ENCODE measurements around the gene SNTG2.

DNA sequence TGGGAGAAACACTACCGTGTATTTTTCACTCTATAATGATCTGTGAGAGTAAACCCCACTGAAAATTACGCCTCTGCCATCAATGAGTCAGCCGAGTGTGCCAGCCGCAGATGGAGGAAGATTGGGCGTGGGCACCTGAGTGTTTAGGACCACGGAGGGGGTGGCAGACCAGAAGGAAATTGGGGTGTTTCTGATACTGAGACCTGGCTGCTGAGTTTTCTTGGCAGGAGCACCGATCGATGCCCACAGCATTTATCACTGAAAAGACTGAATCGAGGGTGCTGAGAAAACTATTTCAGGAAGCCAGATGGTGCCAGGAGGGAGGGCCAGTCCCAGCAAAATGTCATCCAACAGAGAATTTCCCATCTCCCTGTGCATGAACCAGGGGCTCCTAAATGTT, 370.7 kb downstream of the SNTG2 start:
- TF ChIP-seq FOXP1 (CRISPR knock-in tag; IDR thresholded peaks at IDR 0.05; ENCODE audit: borderline replicate concordance) (no peak), ATF6 (CRISPR knock-in tag; IDR thresholded peaks at IDR 0.05) (no peak), MAX (CRISPR knock-in tag; IDR thresholded peaks at IDR 0.05) (no peak), CTCF (IDR thresholded peaks at IDR 0.05) (no peak), NFATC4 (CRISPR knock-in tag; IDR thresholded peaks at IDR 0.05) (no peak), NR1H2 (CRISPR knock-in tag; IDR thresholded peaks at IDR 0.05) (no peak)
- TF ChIP-seq, protein P1, sequence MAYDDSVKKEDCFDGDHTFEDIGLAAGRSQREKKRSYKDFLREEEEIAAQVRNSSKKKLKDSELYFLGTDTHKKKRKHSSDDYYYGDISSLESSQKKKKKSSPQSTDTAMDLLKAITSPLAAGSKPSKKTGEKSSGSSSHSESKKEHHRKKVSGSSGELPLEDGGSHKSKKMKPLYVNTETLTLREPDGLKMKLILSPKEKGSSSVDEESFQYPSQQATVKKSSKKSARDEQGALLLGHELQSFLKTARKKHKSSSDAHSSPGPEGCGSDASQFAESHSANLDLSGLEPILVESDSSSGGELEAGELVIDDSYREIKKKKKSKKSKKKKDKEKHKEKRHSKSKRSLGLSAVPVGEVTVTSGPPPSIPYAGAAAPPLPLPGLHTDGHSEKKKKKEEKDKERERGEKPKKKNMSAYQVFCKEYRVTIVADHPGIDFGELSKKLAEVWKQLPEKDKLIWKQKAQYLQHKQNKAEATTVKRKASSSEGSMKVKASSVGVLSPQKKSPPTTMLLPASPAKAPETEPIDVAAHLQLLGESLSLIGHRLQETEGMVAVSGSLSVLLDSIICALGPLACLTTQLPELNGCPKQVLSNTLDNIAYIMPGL (CRISPR knock-in tag; IDR thresholded peaks at IDR 0.05): no peak
- TF ChIP-seq, protein P2, sequence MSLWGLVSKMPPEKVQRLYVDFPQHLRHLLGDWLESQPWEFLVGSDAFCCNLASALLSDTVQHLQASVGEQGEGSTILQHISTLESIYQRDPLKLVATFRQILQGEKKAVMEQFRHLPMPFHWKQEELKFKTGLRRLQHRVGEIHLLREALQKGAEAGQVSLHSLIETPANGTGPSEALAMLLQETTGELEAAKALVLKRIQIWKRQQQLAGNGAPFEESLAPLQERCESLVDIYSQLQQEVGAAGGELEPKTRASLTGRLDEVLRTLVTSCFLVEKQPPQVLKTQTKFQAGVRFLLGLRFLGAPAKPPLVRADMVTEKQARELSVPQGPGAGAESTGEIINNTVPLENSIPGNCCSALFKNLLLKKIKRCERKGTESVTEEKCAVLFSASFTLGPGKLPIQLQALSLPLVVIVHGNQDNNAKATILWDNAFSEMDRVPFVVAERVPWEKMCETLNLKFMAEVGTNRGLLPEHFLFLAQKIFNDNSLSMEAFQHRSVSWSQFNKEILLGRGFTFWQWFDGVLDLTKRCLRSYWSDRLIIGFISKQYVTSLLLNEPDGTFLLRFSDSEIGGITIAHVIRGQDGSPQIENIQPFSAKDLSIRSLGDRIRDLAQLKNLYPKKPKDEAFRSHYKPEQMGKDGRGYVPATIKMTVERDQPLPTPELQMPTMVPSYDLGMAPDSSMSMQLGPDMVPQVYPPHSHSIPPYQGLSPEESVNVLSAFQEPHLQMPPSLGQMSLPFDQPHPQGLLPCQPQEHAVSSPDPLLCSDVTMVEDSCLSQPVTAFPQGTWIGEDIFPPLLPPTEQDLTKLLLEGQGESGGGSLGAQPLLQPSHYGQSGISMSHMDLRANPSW (CRISPR knock-in tag; conservative IDR thresholded peaks at IDR 0.05; ENCODE audit: low read depth): no peak
